ENCODE measurements around the gene NFIB.

The NFIB gene

GRCh38 chr9:14094491-14094890 is 219.4 kb downstream of the NFIB start:
- no peak for DNase-seq

- no peak for DNase-seq
Observed at GRCh38 chr9:14092344-14092743, 221.6 kb downstream of the NFIB start.

GRCh38 chr9:14089051-14089803 is 224.7 kb downstream of the NFIB start:
- DNase-seq = no peak

GRCh38 chr9:14087576-14087975 is 226.4 kb downstream of the NFIB start:
- DNase-seq = no peak

DNA sequence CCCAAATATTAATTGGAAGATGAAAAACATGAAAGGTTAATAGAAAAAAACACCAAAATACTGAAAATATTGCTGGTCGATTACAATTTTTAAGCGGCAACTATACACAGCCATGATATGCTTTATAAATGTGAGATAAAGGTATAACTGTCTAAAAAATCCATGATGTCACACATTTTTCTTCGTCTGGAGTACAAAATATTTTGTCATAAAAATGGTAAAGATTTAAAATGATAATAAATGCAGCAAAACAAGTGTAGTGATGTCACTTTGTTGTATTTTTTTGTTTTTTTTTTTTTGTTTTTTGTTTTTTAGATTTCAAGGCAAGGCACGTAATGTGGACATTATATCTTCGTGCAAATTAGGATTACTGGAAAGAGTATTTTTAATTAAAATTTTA is 227.4 kb downstream of the NFIB start:
- no peak for DNase-seq

- no peak for DNase-seq
Observed at GRCh38 chr9:14085810-14086209, 228.1 kb downstream of the NFIB start.

DNA sequence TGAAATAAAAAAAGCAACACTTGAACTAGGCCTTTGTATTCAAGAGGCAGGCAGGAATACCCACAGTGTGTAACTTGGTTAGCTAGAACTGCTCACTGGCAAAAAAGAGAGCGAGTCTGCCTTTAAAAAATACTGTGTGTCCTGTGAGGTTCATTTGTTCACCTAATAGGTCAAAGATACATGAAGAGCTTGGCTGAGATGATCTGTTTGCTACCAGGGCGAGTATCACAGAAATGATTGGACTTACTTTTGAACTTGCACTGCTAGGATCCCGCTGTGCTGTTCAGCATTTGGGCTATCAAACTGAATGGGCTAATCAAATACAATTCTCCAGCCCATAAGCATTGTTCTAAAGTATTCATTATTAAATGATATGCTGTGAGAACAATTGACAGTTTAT is 229.1 kb downstream of the NFIB start:
- DNase-seq = no peak

DNA sequence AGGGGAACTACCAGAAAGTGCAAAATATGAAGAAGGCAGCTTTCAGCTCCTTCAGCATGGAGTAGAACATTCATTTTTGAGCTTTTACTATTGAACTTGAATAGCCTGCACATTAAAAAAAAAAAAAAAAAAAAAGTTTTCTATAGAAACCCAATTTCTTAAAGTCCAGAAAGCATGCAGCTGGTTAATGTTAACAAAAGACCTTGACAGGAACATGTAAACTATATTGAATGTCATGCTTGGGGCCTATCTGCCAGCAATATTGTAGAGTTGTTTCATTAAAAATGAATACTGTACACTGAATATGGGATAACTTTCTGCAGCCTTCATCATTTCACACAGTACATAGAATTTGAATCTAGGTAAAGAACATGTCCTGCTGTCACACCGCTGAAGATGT is 230.6 kb downstream of the NFIB start:
- no peak for DNase-seq

DNA sequence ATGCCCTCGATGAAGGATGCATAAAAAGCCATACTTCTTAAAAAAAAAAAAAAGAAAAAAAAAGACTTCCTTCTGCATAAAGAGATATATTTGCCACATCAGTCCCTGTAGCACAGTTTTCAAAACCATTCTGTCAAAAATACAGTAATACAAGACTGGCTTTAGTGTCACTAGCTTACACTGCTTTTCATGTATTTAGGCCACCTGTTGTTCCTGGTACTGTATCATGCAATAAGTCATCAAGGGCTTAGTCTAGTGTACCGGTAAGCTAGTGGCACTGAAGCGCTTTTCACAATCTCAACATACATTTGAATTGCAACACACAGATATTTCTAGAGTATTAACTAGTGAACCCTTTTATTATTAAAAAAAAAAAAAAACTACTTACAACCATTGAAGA is 231.2 kb downstream of the NFIB start:
- DNase-seq = no peak

DNA sequence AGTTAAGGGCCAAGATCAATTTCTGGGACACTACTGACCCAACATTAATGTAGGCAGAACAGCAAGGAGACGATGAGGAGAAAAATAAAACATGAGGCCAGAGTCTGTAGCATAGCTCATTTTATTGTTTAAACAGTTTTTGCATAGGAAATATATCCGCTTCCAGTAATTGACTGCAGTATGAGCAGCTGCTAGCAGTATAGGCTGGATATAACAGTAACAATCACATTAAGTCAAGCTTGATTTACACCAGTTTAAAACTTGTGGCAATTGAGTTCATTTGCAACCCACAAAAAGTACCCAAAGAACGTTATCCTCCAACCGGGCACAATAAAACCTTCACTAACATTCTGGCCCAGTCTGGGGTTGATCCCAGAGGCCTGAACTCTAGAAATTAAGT is 232.2 kb downstream of the NFIB start:
- no peak for DNase-seq

DNA sequence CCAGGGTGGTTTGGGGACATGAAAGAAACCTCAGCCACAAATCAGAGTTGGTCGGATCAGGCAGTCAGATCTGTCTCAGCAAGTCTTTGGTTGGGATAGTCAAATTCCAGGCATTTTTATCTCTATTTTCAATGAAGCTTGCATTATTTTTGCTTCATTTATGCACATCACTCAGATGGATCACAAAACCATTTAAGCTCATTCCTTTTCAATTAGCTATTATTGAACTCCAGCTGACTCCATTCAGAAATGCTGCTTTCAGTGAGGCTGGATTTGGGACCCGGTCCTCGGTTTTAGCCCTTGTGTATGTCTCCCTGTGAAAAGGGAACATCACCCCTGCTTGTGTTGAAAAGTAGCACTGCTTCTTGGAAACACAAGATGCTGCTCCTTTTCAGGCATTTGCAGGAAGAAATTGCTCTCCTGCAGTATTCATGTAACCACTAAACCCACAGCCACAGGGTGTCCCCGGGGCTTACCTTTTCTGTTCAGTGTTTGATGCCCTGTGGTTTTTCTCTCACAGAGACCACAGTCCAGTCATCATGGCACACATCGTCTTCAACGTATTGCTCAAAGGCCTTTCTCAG is 232.9 kb downstream of the NFIB start:
- DNase-seq = no peak

DNA sequence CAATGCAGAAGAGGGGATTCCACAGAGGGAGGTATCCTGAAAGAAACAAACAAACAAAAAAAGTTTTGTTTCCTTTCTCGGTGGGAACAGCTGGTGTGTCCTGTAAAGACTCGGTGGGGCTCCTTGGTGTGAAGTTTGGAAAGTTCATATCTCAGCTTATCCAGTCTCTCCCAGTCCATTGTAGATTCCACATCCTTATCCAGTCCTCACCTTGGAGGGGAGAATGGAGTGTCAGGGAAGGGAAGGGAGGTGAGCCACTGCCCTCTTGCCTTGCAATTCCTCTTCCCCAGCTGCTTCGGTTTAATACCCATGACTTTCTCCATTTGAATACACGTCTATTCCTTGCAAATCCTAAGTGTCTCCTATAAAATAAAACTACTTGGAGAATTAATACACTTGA is 234.5 kb downstream of the NFIB start:
- DNase-seq = no peak

DNA sequence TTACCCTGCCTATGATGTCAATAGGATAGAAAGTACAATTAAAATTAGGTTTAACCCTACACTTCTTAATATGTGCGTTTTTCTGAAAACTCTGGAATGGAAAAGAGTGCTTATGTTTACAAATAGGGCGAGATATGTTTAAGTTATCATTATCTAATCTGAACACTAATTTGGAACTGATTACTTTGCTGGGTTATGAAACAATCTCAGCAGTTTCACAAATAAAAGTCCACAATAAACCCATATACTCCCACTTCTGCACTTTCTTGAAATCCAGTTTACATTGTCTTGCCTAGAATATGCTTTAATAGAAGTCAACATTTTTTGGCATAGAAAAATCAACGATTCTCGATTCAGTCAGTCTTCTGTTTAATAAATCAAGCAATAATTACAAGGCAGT is 236.3 kb downstream of the NFIB start:
- DNase-seq = no peak

DNA sequence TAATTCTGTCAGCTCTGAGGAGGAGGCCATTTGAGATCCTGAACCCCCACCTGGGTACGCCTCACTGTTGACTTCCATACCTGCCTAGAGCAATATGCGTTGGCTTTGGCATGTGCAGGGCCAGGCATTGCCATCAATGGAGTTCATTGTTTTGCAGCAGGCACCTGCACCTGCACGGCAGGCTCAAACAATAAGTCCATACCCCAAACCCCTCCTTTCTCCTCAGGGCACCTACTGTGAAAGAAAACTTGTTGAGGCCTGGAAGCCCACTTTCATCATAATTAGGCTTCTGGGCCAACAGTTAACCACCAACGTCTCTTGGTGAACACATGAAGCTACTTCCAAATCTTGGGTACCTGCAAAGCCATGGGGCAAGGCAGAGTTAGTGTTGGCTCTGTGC is 238.7 kb downstream of the NFIB start:
- no peak for DNase-seq

DNA sequence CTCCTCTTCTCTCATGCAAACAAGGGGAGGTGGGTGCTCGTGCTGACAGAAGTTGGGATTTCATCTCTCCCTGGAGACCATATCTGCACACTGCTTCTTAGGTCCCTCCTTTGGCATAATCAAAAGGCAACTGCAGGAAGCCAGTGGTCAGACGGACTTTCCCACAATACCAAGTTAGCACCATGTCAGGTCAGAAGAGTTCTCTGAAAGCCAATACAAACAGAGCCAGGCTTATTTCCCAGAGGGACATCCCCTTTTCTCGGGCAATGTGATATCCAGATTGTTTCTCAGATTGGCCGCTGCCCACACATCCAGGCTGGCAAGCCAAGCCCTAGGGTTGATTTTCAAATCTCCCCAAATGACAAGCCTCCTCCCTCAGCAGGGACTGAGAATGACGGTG is 241.1 kb downstream of the NFIB start:
- no peak for DNase-seq

DNA sequence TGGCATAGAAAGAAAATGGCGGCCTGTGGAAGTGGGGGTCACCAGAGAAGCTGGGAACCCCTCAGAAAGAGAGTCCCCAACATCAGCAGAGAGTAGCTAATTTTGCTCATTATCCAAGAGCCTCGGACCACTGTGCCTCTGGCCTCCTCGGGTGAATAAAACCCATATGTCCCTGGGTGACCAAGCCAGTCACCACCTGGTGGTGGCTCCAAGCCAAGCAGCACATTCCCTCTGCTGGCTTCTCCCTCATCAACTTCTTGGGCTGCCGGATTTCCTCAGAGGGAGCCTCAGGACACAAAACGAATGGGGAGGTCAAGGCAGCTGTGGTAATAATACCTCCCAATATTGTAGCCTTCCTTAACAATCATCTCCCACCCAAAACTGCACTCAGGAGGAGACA is 242.5 kb downstream of the NFIB start:
- DNase-seq = no peak

GRCh38 chr9:14068690-14069089 is 245.3 kb downstream of the NFIB start:
- DNase-seq = no peak

GRCh38 chr9:14066831-14067230 is 247.1 kb downstream of the NFIB start:
- no peak for DNase-seq

DNA sequence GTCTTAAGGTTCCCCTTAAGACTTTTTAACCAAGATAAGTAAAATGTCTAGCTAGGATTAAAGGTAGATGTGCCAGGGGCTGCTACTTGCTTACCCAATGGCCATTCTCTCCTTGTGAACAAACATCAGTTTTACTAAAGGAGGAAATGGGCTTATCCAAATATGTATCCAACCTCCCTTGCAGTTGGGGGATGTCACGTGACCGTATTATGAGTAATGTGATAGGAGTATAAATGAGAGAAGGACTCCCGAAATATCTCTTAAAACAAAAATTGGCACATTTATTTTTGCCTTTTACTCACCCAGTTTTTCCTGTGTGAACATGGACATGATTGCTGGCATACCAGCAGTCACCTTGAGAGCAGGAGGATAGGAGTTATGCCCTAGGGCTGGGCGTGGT is 247.9 kb downstream of the NFIB start:
- no peak for DNase-seq

- no peak for DNase-seq
Observed at GRCh38 chr9:14064940-14065339, 249.0 kb downstream of the NFIB start.

- DNase-seq = no peak
Observed at GRCh38 chr9:14063756-14064155, 250.2 kb downstream of the NFIB start.

GRCh38 chr9:14062586-14063221 is 251.2 kb downstream of the NFIB start:
- no peak for DNase-seq

DNA sequence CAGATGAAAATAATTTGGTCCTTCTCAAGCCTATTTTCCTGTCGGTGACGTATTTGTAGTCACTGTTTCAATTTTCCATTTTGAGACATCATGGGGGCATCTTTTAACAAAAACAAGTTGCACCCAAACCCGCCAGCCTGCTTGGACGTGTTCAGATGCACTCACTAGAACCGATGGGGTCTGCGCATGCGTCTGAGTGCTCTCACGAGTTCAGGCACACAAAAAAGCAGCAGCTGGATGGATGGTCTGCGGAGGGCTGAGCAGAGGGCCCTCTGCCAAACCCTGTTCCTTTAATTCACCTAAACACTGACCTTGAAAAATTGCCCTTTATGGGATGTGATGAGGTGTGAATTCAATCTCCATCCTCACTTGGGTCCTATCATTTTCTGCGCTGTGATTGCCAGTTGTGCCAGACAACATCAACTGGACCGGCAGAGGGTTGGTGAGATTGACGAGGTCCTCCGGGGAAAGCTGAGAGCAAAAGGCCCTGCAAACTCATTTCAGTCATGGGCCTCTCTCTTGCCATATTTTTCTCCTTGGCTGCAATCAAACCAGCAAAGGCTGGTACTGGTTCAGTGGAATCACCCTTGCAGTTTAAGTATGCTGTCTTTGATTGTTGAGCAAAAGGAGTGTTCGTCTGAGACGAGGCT is 251.9 kb downstream of the NFIB start:
- DNase-seq = no peak

GRCh38 chr9:14058325-14058688 is 255.6 kb downstream of the NFIB start:
- no peak for DNase-seq
